Hematopoietic multipotent progenitor cell (in vitro differentiated cells): ENCODE results near the gene OR6C70. TPM values are rescaled to one million over a fixed set of nuclear protein-coding genes. Genes with fewer than 3 reads are reported as not detected.

Experiments
- DNase-seq, 3 donors: peaks; one replicate each; pipeline ENCODE4 v3.0.0-alpha.2; 2011 to 2015; ENCODE audit warnings: low read depth in 2 of 3, low spot score in 2 of 3
- total RNA-seq: library from RNA; depleted of rRNA; stranded (reverse); fragments of >200 nt; gene quantifications from one replicate; pipeline ENCODE4 v1.2.3, GENCODE V29; 2012

The OR6C70 gene
- total RNA-seq, 1 donor: not detected

DNA sequence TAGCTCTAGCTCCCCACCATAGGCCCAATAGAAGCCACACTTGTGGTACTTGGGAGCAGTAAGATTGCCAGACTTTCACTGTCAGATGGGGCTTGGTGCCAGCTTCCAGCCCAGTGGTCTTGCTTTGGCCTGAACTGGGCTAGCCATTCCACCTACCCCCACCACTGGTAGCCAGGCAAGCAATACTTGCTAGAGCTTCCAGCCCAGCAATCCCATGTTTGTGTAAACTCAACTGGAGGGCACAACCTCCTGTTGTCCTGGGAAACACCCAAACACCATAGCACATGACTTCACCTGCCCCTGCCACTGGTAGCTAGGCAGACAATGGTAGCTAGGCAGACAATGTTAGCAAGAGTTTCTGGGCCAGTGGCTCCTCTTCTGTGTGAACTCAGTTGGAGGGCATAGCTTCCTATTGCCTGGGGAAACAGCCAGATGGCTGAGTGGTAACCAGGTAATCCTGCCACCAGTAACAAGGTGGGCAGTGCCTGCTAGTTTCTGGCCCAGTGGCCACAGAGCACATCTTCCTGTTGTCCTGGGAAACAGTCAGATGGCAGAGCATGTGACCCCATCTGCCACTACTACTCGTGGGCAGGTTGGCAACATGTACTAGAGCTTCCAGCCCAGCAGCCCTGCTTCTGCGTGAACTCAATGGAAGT is 49.5 kb downstream of the OR6C70 start:
- no peak for DNase-seq

Other genes starting within 250 kb of the OR6C70 start
- gene OR10A7, start 249.1 kb downstream of the OR6C70 start, total RNA-seq: not detected
- gene OR6C74, start 225.5 kb downstream of the OR6C70 start, total RNA-seq: not detected
- not detected for gene OR6C6, start 173.6 kb downstream of the OR6C70 start, total RNA-seq
- not detected for gene OR6C1, start 155.8 kb downstream of the OR6C70 start, total RNA-seq
- gene OR6C3, start 139.4 kb downstream of the OR6C70 start, total RNA-seq: not detected
- gene OR6C75, start 107.2 kb downstream of the OR6C70 start, total RNA-seq: not detected
- not detected for gene OR6C65, start 69.6 kb downstream of the OR6C70 start, total RNA-seq
- not detected for gene OR6C76, start 43.9 kb downstream of the OR6C70 start, total RNA-seq
- not detected for gene OR6C2, start 26.1 kb downstream of the OR6C70 start, total RNA-seq
- gene OR6C68, start 22.2 kb upstream of the OR6C70 start, total RNA-seq: not detected
- not detected for gene OR6C4, start 79.5 kb upstream of the OR6C70 start, total RNA-seq
- gene OR2AP1, start 102.3 kb upstream of the OR6C70 start, total RNA-seq: not detected
- gene OR10P1, start 166.8 kb upstream of the OR6C70 start, total RNA-seq: not detected
- gene ITGA7, start 237.8 kb upstream of the OR6C70 start, total RNA-seq: 1.1 TPM
- 47.1 TPM for gene BLOC1S1, start 245.9 kb upstream of the OR6C70 start, total RNA-seq